HG02678 (cell line): ENCODE data around the gene SHC1.
A peak's percentile ranks its signal among the peaks of the same experiment; 100 is the strongest.

Experiments used
- ATAC-seq: cut with Tn5 transposase; IDR thresholded peaks from one replicate; pipeline ENCODE4 v1.9.1; 2021; ENCODE audit warnings: mild to moderate bottlenecking, moderate library complexity; ENCODE audit not compliant: unreplicated experiment

SHC1 gene

GRCh38 chr1:154970631-154971340, at the start of gene SHC1:
Gene SHC1, minus strand, starts transcription at chr1:154970747. Its CDS starts 221 bp downstream, at chr1:154970526.
- peak; percentile 33 for ATAC-seq

- ATAC-seq = no peak
These were observed 49.1 kb upstream of the SHC1 start for GRCh38 chr1:155019377-155020245.

GRCh38 chr1:155018617-155019348, 48.2 kb upstream of the SHC1 start:
- ATAC-seq = no peak

GRCh38 chr1:155017946-155018316, 47.4 kb upstream of the SHC1 start:
- no peak for ATAC-seq

- peak; percentile 82 for ATAC-seq
These were observed 46.7 kb upstream of the SHC1 start for GRCh38 chr1:155017041-155017945.

GRCh38 chr1:155016231-155016831, 45.8 kb upstream of the SHC1 start:
- ATAC-seq = no peak

GRCh38 chr1:155015527-155016230, 45.1 kb upstream of the SHC1 start:
- ATAC-seq = no peak

GRCh38 chr1:155014709-155015508, 44.4 kb upstream of the SHC1 start:
- ATAC-seq = no peak

GRCh38 chr1:155013632-155014031, 43.1 kb upstream of the SHC1 start:
- ATAC-seq = no peak

- no peak for ATAC-seq
These were observed 42.4 kb upstream of the SHC1 start for GRCh38 chr1:155012776-155013602.

- no peak for ATAC-seq
These were observed 41.5 kb upstream of the SHC1 start for GRCh38 chr1:155012026-155012546.

GRCh38 chr1:155011437-155012025, 41.0 kb upstream of the SHC1 start:
- ATAC-seq = no peak

- ATAC-seq = no peak
These were observed 40.5 kb upstream of the SHC1 start for GRCh38 chr1:155011004-155011416.

- no peak for ATAC-seq
These were observed 39.8 kb upstream of the SHC1 start for GRCh38 chr1:155010211-155010918.

GRCh38 chr1:155009742-155010141, 39.2 kb upstream of the SHC1 start:
- no peak for ATAC-seq

GRCh38 chr1:155009221-155009711, 38.7 kb upstream of the SHC1 start:
- ATAC-seq = no peak
